ENCODE measurements around the gene DOK7.
"Not testable (repeated sequence)": the region's sequence is repeated elsewhere in the genome, so short reads cannot be mapped to it uniquely, and the experiment has no call there.

The DOK7 gene

DNA sequence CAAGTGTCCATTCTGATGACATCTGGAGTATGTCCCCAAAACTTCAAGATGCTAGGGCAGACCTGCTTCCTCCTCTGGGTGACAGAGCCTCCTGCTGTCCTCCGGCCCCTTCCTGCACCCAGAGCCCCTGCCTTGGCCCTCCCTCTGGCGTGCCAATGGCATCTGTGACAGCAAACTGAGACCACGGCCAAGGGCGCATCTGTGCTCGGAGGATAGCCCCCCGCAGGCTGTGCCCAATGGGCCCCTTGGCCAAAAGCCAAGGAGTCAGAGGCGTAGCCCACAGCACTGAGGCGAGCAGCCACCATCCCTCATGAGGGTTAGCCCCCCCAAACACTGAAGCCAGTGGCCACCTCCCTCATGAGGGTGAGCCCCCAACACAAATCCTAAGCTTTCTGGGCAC, 61.2 kb downstream of the DOK7 start:
- DNase-seq: no peak

DNA sequence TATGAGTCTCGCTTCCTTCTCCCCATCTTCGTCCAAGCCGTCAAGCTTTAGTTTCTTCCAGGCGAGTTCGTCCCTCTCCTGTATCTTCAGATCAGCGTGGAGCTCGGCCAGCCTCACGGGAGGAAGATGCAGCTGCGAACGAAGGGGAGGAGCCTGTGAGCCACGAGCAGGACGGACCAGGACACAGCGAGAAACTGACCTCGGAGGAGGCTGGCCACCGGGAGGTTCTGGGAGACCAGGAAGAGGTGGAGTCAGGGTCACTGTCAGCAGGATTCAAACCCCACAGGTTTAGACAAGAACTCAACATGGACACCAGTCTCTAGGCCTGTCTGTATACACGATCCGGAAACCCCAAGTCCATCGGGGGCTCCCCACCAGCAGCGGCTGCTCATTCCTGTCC, 61.8 kb downstream of the DOK7 start:
- no peak for DNase-seq

DNA sequence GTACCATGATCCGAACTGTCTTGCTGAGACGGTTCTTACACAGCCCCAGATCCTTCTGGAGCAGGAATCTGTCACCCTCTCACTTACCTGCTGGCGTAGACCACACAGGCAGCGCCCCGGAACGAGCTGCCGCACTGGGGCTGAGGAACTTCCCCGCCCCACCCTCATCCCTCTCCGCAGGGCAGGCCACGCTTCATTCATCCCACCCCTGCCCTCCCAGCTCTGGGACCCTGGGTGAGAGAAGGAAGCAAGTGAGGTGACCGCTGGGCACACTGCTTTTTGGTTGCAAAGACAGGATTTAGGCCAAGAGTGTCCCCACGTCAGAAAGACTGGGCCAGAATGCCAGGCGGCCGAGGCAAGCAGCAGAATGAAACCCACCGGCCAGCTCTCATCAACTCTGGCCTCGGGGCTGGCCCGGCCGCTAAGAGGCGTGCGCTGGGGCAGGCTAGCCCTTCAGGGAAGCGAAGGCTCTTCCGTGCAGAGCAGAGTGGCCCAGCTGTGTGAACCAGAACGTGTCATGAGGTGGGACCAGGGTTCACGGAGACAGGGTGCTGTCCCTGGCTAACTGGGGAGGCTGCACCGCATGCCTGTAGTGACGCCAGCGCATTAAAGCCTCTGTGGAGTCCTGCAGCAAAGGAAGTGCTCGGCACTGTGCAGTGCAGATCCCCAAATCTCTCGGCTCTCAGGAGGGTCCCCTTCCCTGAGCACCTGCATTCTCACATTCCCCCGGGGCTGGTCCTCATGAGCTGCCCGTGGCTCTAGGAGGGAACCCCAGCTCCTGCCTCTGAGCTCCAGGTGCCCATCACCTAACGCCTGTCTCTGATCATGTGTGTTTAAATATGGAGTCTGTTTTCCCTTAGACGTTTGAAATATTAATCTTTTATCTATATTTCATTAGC, 62.7 kb downstream of the DOK7 start:
- DNase-seq: no peak

DNA sequence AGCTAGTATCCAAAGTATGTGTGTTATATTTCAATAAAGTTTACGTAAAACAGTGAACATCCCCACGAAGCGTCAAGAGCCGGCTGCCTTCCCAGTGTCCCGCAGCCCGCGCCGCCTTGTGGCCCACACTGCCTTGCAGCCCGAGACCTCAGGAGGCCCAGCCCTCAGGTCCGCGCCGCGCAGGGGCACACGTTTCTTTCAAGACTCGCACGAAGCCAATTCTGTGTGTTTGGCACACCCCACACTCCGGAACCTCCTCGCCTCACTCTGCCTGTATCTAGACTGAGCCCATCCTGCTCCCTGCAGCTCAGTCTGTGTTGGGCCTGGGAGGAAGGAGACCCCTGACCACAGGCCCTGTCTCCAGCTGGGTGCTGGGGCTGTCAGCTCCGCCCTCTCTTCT, 63.4 kb downstream of the DOK7 start:
- DNase-seq: no peak

DNA sequence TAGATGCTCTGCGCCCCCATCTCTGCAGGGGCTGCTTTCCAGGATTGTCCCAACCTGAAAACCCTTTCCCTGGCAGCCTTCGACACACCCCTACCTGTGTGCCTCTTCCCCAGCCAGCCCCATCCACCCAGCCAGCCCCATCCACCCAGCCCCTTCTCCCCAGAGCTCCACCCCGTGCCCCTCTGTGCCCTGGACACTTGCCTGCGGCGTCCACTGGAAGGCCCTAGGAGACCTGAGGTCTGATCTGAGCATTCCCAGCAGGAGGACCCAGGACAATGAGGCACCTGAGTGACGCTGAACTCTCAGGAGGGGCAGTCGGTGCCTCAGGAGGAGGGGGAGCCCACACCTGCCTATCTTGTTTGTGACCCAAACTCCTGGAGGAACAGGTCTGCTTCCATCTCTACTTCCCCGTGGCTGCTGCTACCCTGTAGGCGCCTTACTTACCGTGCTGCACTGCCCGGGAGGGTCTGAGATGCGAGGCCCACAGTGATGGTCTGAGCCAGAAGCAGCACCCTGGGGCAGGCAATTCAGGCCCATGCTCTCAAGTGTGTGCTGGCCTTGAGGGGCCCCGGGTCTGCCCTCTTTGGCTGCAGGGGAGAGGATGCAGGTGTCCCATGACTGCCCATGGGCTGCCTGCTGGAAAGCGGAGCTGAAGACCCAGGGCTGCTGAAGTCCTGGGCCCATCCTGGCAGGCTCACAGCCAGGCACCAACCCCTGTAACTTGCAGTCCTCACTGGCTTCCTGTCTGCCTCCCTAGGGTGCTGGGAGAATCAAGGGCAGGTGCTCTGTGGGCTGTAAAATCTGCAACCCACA, 64.2 kb downstream of the DOK7 start:
- no peak for DNase-seq

DNA sequence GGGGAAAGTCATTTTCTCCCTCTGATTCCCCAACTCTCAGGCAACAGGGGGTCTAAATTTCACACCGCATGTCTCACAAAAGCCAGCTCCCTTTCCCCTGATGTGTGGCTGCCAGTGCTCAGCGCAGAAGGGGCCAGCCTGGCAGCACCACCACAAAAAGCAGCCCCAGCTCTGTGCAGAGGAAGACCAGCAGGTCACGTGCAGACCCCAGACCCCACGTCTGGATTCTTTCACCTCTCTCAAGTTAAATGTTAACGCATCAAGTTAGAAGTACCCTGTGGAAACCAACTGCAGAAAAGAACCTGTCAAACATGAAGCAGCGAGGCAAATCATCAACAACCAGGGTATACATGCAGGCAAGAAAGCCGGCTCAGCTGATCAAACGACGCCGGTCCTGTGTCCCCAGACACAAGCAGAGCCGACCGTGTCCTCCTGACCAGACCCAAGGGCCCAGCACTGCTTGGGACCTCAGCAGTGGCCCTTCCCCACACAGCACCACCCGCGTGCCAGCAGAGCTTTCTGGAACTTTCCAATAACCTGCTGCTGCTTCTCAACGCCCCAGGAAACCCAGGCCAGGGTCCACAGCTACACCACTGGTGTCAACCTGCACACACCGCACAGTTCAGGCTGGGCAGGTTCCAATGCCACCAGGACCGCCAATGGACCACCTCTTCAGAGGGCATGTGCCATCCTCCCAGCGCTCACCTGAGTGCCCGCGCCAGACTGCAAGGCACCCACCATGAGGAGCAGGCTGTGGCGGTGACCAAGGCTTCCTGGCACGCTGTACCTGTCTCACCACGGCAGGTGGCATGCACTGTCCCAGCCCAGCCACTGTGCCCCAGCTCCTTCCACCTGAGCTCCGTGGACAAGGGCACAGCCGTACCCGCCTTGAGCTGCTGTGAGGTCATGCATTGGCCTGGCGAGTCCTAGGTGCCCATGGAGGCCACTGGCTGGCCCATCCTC, 65.1 kb downstream of the DOK7 start:
- DNase-seq: no peak

DNA sequence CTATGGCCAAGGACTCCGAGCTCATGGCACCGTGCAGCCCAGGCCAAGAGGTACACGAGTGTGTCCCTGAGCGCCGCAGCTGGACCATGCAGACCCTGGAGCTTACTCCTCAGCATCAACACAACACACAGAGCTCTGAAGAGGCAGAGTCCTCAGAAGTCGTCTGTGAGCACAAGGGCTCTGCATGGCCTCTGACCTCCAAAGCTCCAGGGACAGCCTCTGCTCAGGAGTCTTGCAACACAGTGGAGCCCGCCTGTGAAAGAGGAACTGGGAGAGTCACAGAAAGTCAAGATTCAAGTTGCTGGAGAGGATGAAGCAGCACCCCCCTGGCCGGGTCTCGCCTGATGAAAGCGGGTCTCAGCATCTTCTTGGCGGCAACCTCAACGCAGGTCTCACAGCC, 66.3 kb downstream of the DOK7 start:
- peak; percentile 86 to 88 for DNase-seq

DNA sequence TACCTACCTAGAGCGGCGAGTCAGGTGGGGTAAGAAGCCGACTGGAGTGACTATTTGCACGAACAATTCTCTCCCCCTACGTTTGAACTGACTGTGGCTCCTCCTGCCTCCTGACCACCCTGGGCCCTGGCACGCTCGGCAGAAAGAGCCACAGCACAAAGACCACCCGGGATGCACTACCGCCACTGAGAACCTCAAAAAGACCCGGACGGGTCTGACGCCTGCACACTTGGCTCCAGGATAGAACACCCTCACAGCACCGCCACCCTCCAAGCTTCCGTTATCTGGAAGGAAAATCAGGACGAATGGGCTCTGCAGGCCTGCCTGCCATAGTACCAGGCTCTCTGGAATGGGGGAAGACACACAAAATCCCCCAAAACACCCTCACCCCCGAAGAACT, 66.9 kb downstream of the DOK7 start:
- no peak for DNase-seq

DNA sequence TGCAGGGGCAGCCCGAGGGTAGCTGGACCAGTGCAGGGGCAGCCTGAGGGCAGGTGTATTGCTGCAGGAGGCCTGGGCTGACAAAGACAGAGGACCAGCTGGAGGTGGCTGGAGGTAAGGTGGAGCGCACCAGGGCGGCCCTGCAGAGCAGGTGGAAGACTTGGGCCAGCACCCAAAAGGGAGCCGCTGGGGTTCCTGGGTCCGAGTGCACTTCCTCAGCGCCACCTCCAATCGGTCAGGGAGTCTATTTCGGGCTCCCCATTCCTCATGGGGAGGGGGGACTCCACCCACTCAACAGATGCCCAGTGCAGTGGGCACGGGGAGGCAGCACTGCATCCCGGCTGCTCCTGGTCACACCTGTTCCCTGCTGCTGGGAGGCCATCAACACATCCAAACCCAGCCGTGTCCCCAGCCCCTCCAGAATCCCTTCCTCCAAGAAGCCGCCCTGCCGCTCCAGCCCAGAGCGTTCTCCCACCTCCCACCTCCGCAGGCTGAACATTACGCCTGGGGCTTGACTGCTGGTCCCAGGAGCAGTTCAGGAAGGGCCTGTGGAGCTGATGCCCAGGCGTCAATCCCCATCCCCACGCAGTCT, 67.7 kb downstream of the DOK7 start:
- DNase-seq: no peak

DNA sequence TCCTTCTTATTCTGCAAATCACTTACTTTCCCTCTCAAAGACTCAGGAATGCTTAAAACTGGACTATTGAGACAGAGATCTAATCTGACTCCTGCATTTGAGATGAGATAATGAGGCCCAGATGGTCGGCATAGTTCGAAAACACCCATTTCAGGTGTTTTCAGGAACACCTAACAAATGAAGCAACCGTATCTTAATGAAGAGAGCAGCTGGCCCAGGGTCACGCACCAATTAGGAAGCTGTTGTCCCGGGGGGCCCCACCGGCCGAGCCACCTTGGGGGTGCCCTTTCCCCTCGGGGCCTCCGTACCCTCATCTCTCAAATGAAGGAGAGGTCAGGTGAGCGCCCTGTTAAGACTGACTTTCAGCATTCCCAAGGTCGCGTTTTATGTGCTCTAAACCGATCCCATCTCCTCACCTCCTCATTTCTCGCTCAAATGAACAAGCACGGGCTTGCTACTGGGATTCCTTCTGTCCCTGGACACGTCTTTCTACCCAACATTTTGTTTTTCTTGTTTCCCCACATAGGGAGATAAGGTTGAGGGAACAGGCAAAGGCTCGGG, 68.3 kb downstream of the DOK7 start:
- no peak for DNase-seq

DNA sequence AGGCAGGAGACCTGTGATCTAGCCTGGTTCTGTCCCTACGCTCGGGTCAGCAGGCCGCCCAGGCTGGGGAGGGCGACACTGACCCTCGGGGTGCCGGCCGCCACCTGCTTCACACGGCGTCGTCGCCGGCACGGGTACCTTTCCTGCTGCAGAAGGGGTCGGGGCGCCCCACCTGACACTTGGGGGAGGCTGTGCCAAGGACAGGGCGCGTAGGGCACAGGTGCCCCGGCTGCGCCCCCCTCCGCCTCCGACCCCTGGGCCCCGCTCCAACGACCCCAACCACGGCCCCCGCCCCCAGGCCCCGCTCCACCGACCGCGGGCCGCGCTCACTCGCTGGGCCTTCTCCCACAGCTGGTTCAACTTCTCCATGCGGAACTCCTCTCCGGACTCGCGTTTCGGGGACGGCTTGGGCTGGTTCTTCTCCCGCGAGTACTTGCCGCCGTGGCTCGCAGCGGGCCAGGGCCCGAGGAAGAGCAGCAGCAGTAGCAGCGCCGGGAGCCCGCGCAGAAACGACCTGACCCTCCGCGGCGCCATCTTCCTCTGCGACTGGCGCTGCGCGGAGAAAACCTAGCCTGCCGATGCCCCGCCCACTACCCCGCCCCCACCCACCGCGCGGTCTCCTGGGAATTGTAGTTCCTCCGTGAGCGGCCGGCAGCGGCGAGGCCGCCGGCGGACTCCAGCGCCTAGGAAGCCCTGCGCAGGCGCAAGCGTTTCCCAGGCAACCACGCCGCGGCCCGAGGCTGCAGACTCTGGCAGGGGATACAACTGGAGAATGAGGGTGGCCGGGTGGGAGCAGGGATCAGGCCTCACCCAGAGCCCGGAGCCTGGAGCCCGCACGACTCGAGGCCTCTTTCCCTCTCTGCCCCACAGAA, 69.0 kb downstream of the DOK7 start, which contains the start of gene LRPAP1:
Gene LRPAP1 (minus strand): TSS at position 544 of the 872 bp plus-strand sequence. CDS start 10 bp downstream, at position 534.
- peak; percentile 80 to 84 for DNase-seq

DNA sequence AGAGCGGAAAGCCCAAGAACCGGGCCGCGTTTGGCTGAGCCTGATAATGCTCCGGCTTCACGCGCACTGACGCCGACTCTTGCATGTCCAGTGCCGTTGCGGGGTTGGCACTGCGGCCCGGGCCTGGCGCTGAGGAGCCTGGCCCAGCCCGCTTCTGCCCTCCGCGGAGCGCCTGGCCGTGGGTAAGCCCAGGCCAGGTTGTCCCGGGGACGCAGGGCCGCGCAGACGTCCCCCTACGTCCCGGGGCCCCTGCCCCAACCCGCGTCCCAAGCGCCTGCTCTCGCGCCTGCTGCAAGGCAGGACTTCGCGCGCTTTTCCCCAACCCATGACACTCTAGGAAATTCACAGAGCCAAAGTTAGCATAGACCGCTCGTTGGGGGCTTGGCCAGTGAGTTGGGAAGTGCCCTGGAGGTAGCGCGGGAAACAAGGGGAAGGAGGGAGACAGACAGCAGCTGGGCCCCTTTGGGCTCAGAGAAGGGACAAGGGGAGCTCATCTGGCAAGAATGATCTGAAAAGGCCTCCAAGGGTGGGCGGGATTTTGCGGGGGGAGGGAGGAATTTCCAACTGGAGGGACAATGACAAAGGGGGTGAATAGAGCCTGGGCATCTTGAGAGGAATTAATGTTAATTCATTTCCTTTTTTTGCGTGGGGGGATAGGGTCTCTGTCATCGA, 69.8 kb downstream of the DOK7 start:
- DNase-seq: no peak

DNA sequence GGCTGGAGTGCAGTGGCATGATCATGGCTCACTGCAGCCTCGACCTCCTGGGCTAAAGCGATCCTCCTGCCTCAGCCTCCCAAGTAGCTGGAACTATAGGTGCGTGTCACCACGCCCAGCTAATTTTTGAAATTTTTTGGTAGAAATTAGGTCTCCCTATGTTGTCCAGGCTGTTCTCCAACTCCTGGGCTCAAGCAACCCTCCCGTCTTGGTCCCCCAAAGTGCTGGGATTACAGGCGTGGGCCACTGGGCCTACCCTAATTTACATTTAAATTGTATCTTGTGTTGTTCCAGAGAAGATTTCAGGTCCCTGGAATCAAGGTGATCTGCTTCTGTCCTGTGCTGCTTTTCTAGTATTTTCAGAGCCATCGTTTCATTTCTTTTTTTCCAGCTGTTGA, 70.3 kb downstream of the DOK7 start:
- DNase-seq: no peak

DNA sequence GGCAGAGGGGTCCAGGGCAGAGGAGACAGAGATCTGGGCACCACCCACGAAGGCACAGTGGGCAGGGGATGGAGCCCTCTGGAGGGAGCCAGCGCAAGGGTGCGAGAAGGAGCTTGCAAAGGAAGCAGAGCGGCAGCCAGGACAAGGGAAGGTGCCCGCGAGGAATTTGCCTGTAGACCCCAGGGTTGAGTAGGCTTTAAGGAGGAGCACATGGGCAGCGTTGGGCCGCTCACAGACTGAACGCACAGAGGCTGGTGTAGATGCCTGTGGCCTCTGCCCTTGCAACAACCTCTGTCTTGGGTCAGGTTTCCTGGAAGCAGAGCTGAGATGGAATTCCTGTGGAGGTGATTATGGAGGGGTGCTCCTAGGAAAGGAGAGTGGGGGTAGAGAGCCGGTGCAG, 72.7 kb downstream of the DOK7 start:
- DNase-seq: not testable (repeated sequence)

DNA sequence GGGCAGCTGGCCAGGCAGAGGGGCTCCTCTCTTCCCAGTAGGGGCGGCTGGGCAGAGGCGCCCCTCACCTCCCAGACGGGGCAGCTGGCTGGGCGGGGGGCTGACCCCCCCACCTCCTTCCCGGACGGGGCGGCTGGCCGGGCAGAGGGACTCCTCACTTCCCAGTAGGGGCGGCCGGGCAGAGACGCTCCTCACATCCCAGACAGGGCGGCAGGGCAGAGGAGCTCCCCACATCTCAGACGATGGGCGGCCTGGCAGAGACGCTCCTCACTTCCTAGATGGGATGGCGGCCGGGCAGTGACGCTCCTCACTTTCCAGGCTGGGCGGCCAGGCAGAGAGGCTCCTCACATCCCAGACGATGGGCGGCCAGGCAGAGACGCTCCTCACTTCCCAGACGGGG, 75.8 kb downstream of the DOK7 start:
- not testable (repeated sequence) for DNase-seq

DNA sequence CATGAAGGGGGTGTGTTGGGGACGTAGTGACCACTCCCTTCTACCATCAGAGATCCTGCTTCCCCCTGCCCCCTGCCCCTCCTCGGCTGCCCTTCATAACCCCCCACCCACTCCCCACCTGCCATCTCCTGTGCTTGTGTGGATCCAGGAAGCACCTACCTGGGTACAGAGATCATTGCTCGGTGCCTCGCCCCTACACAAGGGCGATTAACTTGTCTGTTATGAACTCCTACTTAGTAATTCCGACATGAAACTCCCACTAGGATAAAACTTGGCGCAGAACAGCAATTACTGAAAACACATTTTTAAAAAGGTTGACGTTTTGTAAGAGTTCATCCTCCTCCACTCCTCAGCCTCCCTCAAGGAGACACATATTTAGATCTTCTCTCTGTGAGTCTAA, 80.3 kb downstream of the DOK7 start:
- not testable (repeated sequence) for DNase-seq

All from Kasumi-1 (cell line).